H9 (cell line): ENCODE data around the gene LPCAT3. TPM values are rescaled to one million over a fixed set of nuclear protein-coding genes. Genes with fewer than 3 reads are reported as not detected.

Experiments
- DNase-seq: peaks from one replicate; pipeline ENCODE4 v3.0.0-alpha.2; 2017
- H2AFZ ChIP-seq: one replicate; pipeline ENCODE4 v1.6.1; 2013; ENCODE audit warnings: mild to moderate bottlenecking, low read length, control low read depth, moderate library complexity
- H2AK5ac ChIP-seq: 2 replicates; pipeline ENCODE4 v1.6.1; 2013; ENCODE audit warnings: low read length, control low read depth, mixed read lengths; ENCODE audit not compliant: insufficient read length
- H2BK120ac ChIP-seq: one replicate; pipeline ENCODE4 v1.6.1; 2013; ENCODE audit warnings: low read depth, mild to moderate bottlenecking, low read length, control low read depth, inconsistent platforms; ENCODE audit not compliant: poor library complexity, severe bottlenecking
- H2BK12ac ChIP-seq: 2 replicates; pipeline ENCODE4 v1.6.1; 2013; ENCODE audit warnings: low read length, control low read depth, mixed read lengths, low read depth; ENCODE audit not compliant: insufficient read length
- H2BK15ac ChIP-seq: 2 replicates; pipeline ENCODE4 v1.6.1; 2013; ENCODE audit warnings: low read depth, low read length, control low read depth
- H2BK20ac ChIP-seq: one replicate; pipeline ENCODE4 v1.6.1; 2013; ENCODE audit warnings: low read depth, mild to moderate bottlenecking, low read length, control low read depth, inconsistent platforms; ENCODE audit not compliant: poor library complexity, severe bottlenecking
- H2BK5ac ChIP-seq: 2 replicates; pipeline ENCODE4 v1.6.1; 2013; ENCODE audit warnings: low read length, control low read depth, mixed read lengths; ENCODE audit not compliant: insufficient read length
- H3K14ac ChIP-seq: 2 replicates; pipeline ENCODE4 v1.6.1; 2013; ENCODE audit warnings: low read length, control low read depth; ENCODE audit not compliant: insufficient read depth
- H3K18ac ChIP-seq: 2 replicates; pipeline ENCODE4 v1.6.1; 2013; ENCODE audit warnings: low read depth, mild to moderate bottlenecking, mixed read lengths, low read length, control low read depth; ENCODE audit not compliant: insufficient read length
- H3K23ac ChIP-seq: 2 replicates; pipeline ENCODE4 v1.6.1; 2013; ENCODE audit warnings: low read length, control low read depth, mixed read lengths, low read depth; ENCODE audit not compliant: insufficient read length
- H3K23me2 ChIP-seq: 2 replicates; pipeline ENCODE4 v1.6.1; 2013; ENCODE audit warnings: low read depth, mild to moderate bottlenecking, mixed read lengths, low read length, control low read depth; ENCODE audit not compliant: insufficient read length, poor library complexity, severe bottlenecking
- H3K27ac ChIP-seq: 2 replicates; pipeline ENCODE4 v1.5.1; 2013; ENCODE audit warnings: low read length, control low read depth, mixed read lengths, low read depth; ENCODE audit not compliant: insufficient read length
- H3K27me3 ChIP-seq: 2 replicates; pipeline ENCODE4 v1.6.1; 2013; ENCODE audit warnings: low read length, control low read depth, inconsistent platforms; ENCODE audit not compliant: insufficient read depth
- H3K4ac ChIP-seq: 2 replicates; pipeline ENCODE4 v1.6.1; 2013; ENCODE audit warnings: low read depth, mild to moderate bottlenecking, control low read depth, inconsistent platforms, low read length, moderate library complexity
- H3K4me1 ChIP-seq: 2 replicates; pipeline ENCODE4 v1.6.1; 2013; ENCODE audit warnings: low read length, control low read depth, inconsistent platforms; ENCODE audit not compliant: insufficient read depth
- H3K4me2 ChIP-seq: 2 replicates; pipeline ENCODE4 v1.6.1; 2013; ENCODE audit warnings: low read length, control low read depth, mixed read lengths; ENCODE audit not compliant: insufficient read length, insufficient read depth
- H3K56ac ChIP-seq: 2 replicates; pipeline ENCODE4 v1.6.1; 2013; ENCODE audit warnings: low read depth, mild to moderate bottlenecking, mixed read lengths, low read length, control low read depth; ENCODE audit not compliant: insufficient read length
- H3K79me1 ChIP-seq: 2 replicates; pipeline ENCODE4 v1.6.1; 2013; ENCODE audit warnings: low read depth, mild to moderate bottlenecking, moderate library complexity, low read length, control low read depth, inconsistent platforms; ENCODE audit not compliant: insufficient read depth, poor library complexity, severe bottlenecking
- H3K79me2 ChIP-seq: 2 replicates; pipeline ENCODE4 v1.6.1; 2013; ENCODE audit warnings: low read length, control low read depth, inconsistent platforms; ENCODE audit not compliant: insufficient read depth
- H3K9ac ChIP-seq: 2 replicates; pipeline ENCODE4 v1.6.1; 2013; ENCODE audit warnings: low read length, control low read depth, mixed read lengths; ENCODE audit not compliant: insufficient read length; ENCODE audit errors: extremely low read depth
- H3K9me3 ChIP-seq: one replicate; pipeline ENCODE4 v1.6.1; 2013; ENCODE audit warnings: low read depth, low read length, inconsistent platforms; ENCODE audit not compliant: control insufficient read depth
- H3T11ph ChIP-seq: one replicate; pipeline ENCODE4 v1.6.1; 2013; ENCODE audit warnings: mild to moderate bottlenecking, low read length, control low read depth, inconsistent platforms
- H4K20me1 ChIP-seq: one replicate; pipeline ENCODE4 v1.6.1; 2013; ENCODE audit not compliant: control insufficient read depth, insufficient read length, insufficient read depth
- H4K5ac ChIP-seq: 2 replicates; pipeline ENCODE4 v1.6.1; 2013; ENCODE audit warnings: low read depth, mild to moderate bottlenecking, mixed read lengths, low read length, control low read depth; ENCODE audit not compliant: insufficient read length
- H4K8ac ChIP-seq: replicated peaks from 2 replicates; pipeline ENCODE4 v1.6.1; 2013; ENCODE audit warnings: low read length, control low read depth, mixed read lengths, low read depth; ENCODE audit not compliant: insufficient read length
- H4K91ac ChIP-seq: 2 replicates; pipeline ENCODE4 v1.6.1; 2013; ENCODE audit warnings: low read depth, mild to moderate bottlenecking, moderate library complexity, mixed read lengths, low read length, control low read depth; ENCODE audit not compliant: insufficient read length
- H3K27ac Mint-ChIP-seq, 3 experiments: 2 replicates in 2 of 3; 3 replicates in 1 of 3; pipeline ENCODE4 v1.8.0; 2020 to 2021; ENCODE audit warnings: mixed read lengths in 3 of 3, mild to moderate bottlenecking in 1 of 3, moderate library complexity in 1 of 3
- H3K27me3 Mint-ChIP-seq: 2 replicates; pipeline ENCODE4 v1.8.0; 2021; ENCODE audit warnings: low read depth, mild to moderate bottlenecking, moderate library complexity, mixed read lengths
- H3K36me3 Mint-ChIP-seq, 3 experiments: 2 replicates in 2 of 3; 3 replicates in 1 of 3; pipeline ENCODE4 v1.8.0; 2020 to 2021; ENCODE audit warnings: low read depth in 3 of 3, mixed read lengths in 3 of 3; ENCODE audit not compliant: insufficient read depth in 1 of 3
- H3K4me1 Mint-ChIP-seq, 2 experiments: 2 replicates each; pipeline ENCODE4 v1.8.0; 2020; ENCODE audit warnings: mixed read lengths in 2 of 2
- H3K4me3 Mint-ChIP-seq, 2 experiments: 2 replicates in 1 of 2; 3 replicates in 1 of 2; pipeline ENCODE4 v1.8.0; 2020 to 2021; ENCODE audit warnings: mild to moderate bottlenecking in 2 of 2, mixed read lengths in 2 of 2, moderate library complexity in 1 of 2
- H3K9me3 Mint-ChIP-seq, 2 experiments: 2 replicates in 1 of 2; 3 replicates in 1 of 2; pipeline ENCODE4 v1.8.0; 2020; ENCODE audit warnings: mild to moderate bottlenecking in 2 of 2, mixed read lengths in 2 of 2, moderate library complexity in 1 of 2
- CTCF ChIP-seq: fragments of 200-600 bp; sonication (generic); conservative IDR thresholded peaks from 3 replicates; pipeline ENCODE4 v1.8.0; 2021; ENCODE audit warnings: antibody characterized with exemption, mild to moderate bottlenecking
- whole genome bisulfite sequencing: extraction: QIAGEN DNeasy Blood & Tissue Kit; methylation state at CpG from one replicate; pipeline ENCODE4 v1.1.7; 2013; ENCODE audit warnings: missing lambda C conversion rate, low lambda C conversion rate, mixed read lengths; ENCODE audit not compliant: insufficient read length; ENCODE audit errors: extremely low coverage; 5-methylcytosine and 5-hydroxymethylcytosine counted together
- total RNA-seq: library from RNA; stranded (reverse); gene quantifications from 2 replicates; pipeline ENCODE4 v1.2.1, GENCODE V29; 2021

The LPCAT3 gene
- total RNA-seq, 1 experiment from 2014 or later: 47.7 TPM

GRCh38 chr12:7008864-7009263 lies 9.4 kb downstream of the LPCAT3 start:
- Histone ChIP-seq H2BK15ac (no peak overlapping the region), H2BK12ac (no peak overlapping the region), H3K27me3 (no peaks in the 10 kb centered on the region), H4K8ac (no peak overlapping the region), H2BK5ac (no peak overlapping the region), H3K9me3 (no peaks in the 10 kb centered on the region), H3K56ac (no peak overlapping the region), H2AFZ (no peak overlapping the region), H3K23me2 (no peaks in the 10 kb centered on the region), H3K9ac (no peak overlapping the region), H3K27ac (no peak overlapping the region), H3T11ph (no peak overlapping the region), H3K4ac (no peak overlapping the region), H3K18ac (no peak overlapping the region), H3K79me2 (no peaks in the 10 kb centered on the region), H3K14ac (no peak overlapping the region), H2AK5ac (no peak overlapping the region), H3K79me1 (peaks cover 4% of the 10 kb centered on the region), H3K4me2 (no peak overlapping the region), H4K91ac (no peak overlapping the region), H3K4me1 (no peaks in the 10 kb centered on the region), H2BK20ac (no peak overlapping the region), H4K5ac (no peak overlapping the region), H4K20me1 (no peaks in the 10 kb centered on the region), H2BK120ac (no peak overlapping the region), H3K23ac (no peak overlapping the region)
- no CpG with 5 or more reads among the region's 2 CpGs for WGBS
- Mint-ChIP-seq H3K27ac (no peak overlapping the region; a peak in 1 of 7 replicates), H3K27me3 (no peaks in the 10 kb centered on the region), H3K36me3 (peaks cover 0 to 14% (median 5%) of the 10 kb centered on the region in 3 experiments; a peak in 4 of 7 replicates), H3K4me3 (no peak overlapping the region), H3K9me3 (no peaks in the 10 kb centered on the region), H3K4me1 (peaks cover 0 to 7% of the 10 kb centered on the region in 2 experiments; a peak in 2 of 4 replicates)
- no peak for TF ChIP-seq CTCF
- no peak for DNase-seq
